ENCODE data around the gene USP4.
"Not testable (repeated sequence)": the region's sequence is repeated elsewhere in the genome, so short reads cannot be mapped to it uniquely, and the experiment has no call there.

USP4 gene

GRCh38 chr3:49265661-49266386, 74.0 kb downstream of the USP4 start:
- intact Hi-C loops (cut with DNase I), result no loop called here
- no peak for DNase-seq

- intact Hi-C loops (cut with DNase I), result no loop called here
- no peak for DNase-seq
These were observed 76.5 kb downstream of the USP4 start for GRCh38 chr3:49263159-49263889.

GRCh38 chr3:49260806-49261324, 79.0 kb downstream of the USP4 start:
- no peak for DNase-seq
- intact Hi-C loops (cut with DNase I), result no loop called here

- intact Hi-C loops (cut with DNase I), result no loop called here
- no peak for DNase-seq
These were observed 82.7 kb downstream of the USP4 start for GRCh38 chr3:49257187-49257586.

- intact Hi-C loops (cut with DNase I), result no loop called here
- peak in 1 of 42 donors; percentile 7 for DNase-seq
These were observed 83.9 kb downstream of the USP4 start for GRCh38 chr3:49255718-49256511.

GRCh38 chr3:49255112-49255511, 84.7 kb downstream of the USP4 start:
- intact Hi-C loops (cut with DNase I), result no loop called here
- DNase-seq, result peak in 1 of 42 donors; percentile 2

- DNase-seq, result no peak
- intact Hi-C loops (cut with DNase I), result no loop called here
These were observed 86.3 kb downstream of the USP4 start for GRCh38 chr3:49253512-49253911.

- intact Hi-C loops (cut with DNase I), result no loop called here
- DNase-seq, result peak in 2 of 42 donors; percentile 3 to 7
These were observed 91.0 kb downstream of the USP4 start for GRCh38 chr3:49248840-49249227.

GRCh38 chr3:49244581-49245205, 95.2 kb downstream of the USP4 start:
- intact Hi-C loops (cut with DNase I), result no loop called here
- DNase-seq, result peak in 8 of 42 donors; percentile 7 to 47 (median 19)

GRCh38 chr3:49240091-49240490, 99.8 kb downstream of the USP4 start:
- intact Hi-C loops (cut with DNase I); DNase-seq: not testable (repeated sequence)

GRCh38 chr3:49238274-49239127, 101.4 kb downstream of the USP4 start:
- peak in 15 of 42 donors; percentile 10 to 61 (median 28) for DNase-seq
- intact Hi-C loops (cut with DNase I), result no loop called here

GRCh38 chr3:49237344-49237743, 102.5 kb downstream of the USP4 start:
- intact Hi-C loops (cut with DNase I), result no loop called here
- DNase-seq, result no peak

- no peak for DNase-seq
- intact Hi-C loops (cut with DNase I), result no loop called here
These were observed 103.6 kb downstream of the USP4 start for GRCh38 chr3:49236226-49236625.

- DNase-seq; intact Hi-C loops (cut with DNase I): not testable (repeated sequence)
These were observed 111.0 kb downstream of the USP4 start for GRCh38 chr3:49228817-49229216.

Data from head of caudate nucleus (tissue), 42 donors.